ENCODE measurements around the gene SYT1. TPM values are rescaled to one million over a fixed set of nuclear protein-coding genes. Genes with fewer than 3 reads are reported as not detected.

SYT1 gene
- total RNA-seq, 2 experiments from 2014 or later = not detected

DNA sequence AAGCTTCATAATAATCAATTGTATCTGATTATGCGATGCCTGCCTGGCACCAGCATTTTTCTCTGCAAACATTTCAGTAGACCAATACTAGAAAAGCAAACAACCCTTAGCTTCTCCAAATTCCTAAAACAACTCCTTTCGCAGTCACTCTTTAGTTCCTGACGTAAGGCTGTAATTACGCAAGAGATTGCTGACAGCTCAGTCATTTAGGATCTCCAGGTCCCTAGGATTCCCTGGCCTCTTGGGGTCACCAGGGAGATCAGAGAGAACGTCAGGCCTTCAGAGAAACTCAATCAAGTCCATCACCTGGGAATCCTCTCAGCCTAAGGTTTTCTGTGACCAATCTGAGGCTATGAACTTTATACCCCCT, 435.6 kb downstream of the SYT1 start:
- POLR2A ChIA-PET = no interaction called here

GRCh38 chr12:79301181-79301580, 436.6 kb downstream of the SYT1 start:
- intact Hi-C loops (cut with micrococcal nuclease; ENCODE audit: unreplicated experiment) = no loop called here
- CTCF ChIA-PET (ENCODE audit: unreplicated experiment) = no interaction called here
- Histone ChIP-seq H3K27ac (ENCODE audit: low read depth, low read length, poor library complexity, severe bottlenecking) (no peak overlapping the region), H3K4me3 (ENCODE audit: low read depth, low read length, poor library complexity, severe bottlenecking) (no peak overlapping the region), H3K9me3 (ENCODE audit: low read length) (no peaks in the 10 kb centered on the region), H3K36me3 (ENCODE audit: insufficient read depth, low read length) (no peaks in the 10 kb centered on the region), H2AFZ (ENCODE audit: low read length) (no peak overlapping the region), H3K4me1 (ENCODE audit: insufficient read depth, low read length, poor library complexity, severe bottlenecking) (no peaks in the 10 kb centered on the region), H4K20me1 (ENCODE audit: insufficient read depth, low read length) (no peaks in the 10 kb centered on the region), H3K9me2 (ENCODE audit: insufficient read depth, low read length) (no peaks in the 10 kb centered on the region), H3K4me2 (ENCODE audit: low read length) (no peak overlapping the region), H3K79me2 (ENCODE audit: insufficient read depth, low read depth, low read length) (no peaks in the 10 kb centered on the region)
- no peak for TF ChIP-seq EZH2phosphoT487 (IDR thresholded peaks at IDR 0.05; ENCODE audit: borderline replicate concordance, low read depth, low read length)
- no peak for TF ChIP-seq CTCF (conservative IDR thresholded peaks at IDR 0.05; ENCODE audit: low read length)
- BruUV-seq (replicated peaks) = no TSS peak
- no peak for DNase-seq (ENCODE audit: low spot score)
- POLR2A ChIA-PET = no interaction called here

More for the DNA sequence above, 435.6 kb downstream of the SYT1 start:
- intact Hi-C loops (cut with micrococcal nuclease; ENCODE audit: unreplicated experiment) = no loop called here
- no peak for DNase-seq (ENCODE audit: low spot score)
- Histone ChIP-seq H2AFZ (ENCODE audit: low read length) (no peak overlapping the region), H3K4me3 (ENCODE audit: low read depth, low read length, poor library complexity, severe bottlenecking) (no peak overlapping the region), H3K9me2 (ENCODE audit: insufficient read depth, low read length) (no peaks in the 10 kb centered on the region), H3K4me2 (ENCODE audit: low read length) (no peak overlapping the region), H3K9me3 (ENCODE audit: low read length) (no peaks in the 10 kb centered on the region), H3K36me3 (ENCODE audit: insufficient read depth, low read length) (no peaks in the 10 kb centered on the region), H4K20me1 (ENCODE audit: insufficient read depth, low read length) (no peaks in the 10 kb centered on the region), H3K79me2 (ENCODE audit: insufficient read depth, low read depth, low read length) (no peaks in the 10 kb centered on the region), H3K4me1 (ENCODE audit: insufficient read depth, low read length, poor library complexity, severe bottlenecking) (no peaks in the 10 kb centered on the region), H3K27ac (ENCODE audit: low read depth, low read length, poor library complexity, severe bottlenecking) (no peak overlapping the region)
- TF ChIP-seq CTCF (conservative IDR thresholded peaks at IDR 0.05; ENCODE audit: low read length) (no peak), EZH2phosphoT487 (IDR thresholded peaks at IDR 0.05; ENCODE audit: borderline replicate concordance, low read depth, low read length) (no peak)
- BruUV-seq (replicated peaks) = no TSS peak
- CTCF ChIA-PET (ENCODE audit: unreplicated experiment) = no interaction called here

DNA sequence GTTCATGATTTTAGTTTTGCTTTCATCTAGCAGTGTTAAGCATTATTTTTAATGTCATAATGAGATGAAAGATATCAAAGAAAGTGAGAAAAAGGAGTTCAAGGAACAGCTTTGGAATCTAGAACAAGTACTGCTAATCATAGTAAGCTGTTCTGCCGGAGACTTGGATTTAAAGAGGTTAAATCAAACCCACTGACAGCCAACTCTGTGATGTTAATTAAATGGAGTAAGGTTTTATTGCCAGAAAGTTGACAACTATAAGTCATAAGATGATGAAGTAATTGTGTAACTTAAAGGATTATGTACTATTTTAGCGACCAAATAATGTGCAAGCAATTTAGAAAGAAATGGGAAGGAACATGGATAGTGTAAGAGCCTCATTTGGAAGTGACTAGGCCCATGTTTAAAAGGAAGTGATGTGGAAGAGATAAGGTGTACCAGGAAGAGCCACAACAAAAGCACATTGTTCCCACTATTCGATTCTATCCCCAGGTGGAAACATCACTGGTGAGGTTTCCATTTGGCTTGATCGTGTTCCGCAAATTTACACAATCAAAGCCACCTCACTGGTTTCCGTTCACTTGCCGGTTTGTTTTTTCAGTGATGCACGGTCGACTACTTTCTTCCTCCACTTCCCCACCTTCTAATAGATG, 437.7 kb downstream of the SYT1 start:
- H3K79me2 ChIP-seq (ENCODE audit: insufficient read depth, low read depth, low read length) = no peaks in the 10 kb centered on the region
- intact Hi-C loops (cut with micrococcal nuclease; ENCODE audit: unreplicated experiment) = no loop called here
- no peak overlapping the region for H2AFZ ChIP-seq (ENCODE audit: low read length)

More for the DNA sequence above, 437.7 kb downstream of the SYT1 start:
- ChIA-PET CTCF (ENCODE audit: unreplicated experiment) (no interaction called here), POLR2A (interaction anchor here (0.6 to 0.7 kb wide), 3 partner anchors 33 to 747 kb away, joined by 3 to 4 read pairs (median 3); no protein-coding TSS in a partner anchor)
- no peak for DNase-seq (ENCODE audit: low spot score)
- no peak overlapping the region for H3K4me2 ChIP-seq (ENCODE audit: low read length)
- H3K36me3 ChIP-seq (ENCODE audit: insufficient read depth, low read length) = no peaks in the 10 kb centered on the region
- TF ChIP-seq EZH2phosphoT487 (IDR thresholded peaks at IDR 0.05; ENCODE audit: borderline replicate concordance, low read depth, low read length) = no peak
- no peak for TF ChIP-seq CTCF (conservative IDR thresholded peaks at IDR 0.05; ENCODE audit: low read length)
- no peaks in the 10 kb centered on the region for H3K9me3 ChIP-seq (ENCODE audit: low read length)
- no peaks in the 10 kb centered on the region for H4K20me1 ChIP-seq (ENCODE audit: insufficient read depth, low read length)
- H3K27ac ChIP-seq (ENCODE audit: low read depth, low read length, poor library complexity, severe bottlenecking) = no peak overlapping the region
- no TSS peak for BruUV-seq (replicated peaks)
- no peak overlapping the region for H3K4me3 ChIP-seq (ENCODE audit: low read depth, low read length, poor library complexity, severe bottlenecking)
- no peaks in the 10 kb centered on the region for H3K4me1 ChIP-seq (ENCODE audit: insufficient read depth, low read length, poor library complexity, severe bottlenecking)
- no peaks in the 10 kb centered on the region for H3K9me2 ChIP-seq (ENCODE audit: insufficient read depth, low read length)

Measured in OCI-LY7 (cell line).